GM18505 (cell line): ENCODE data around the gene GTPBP1.

Source experiments
- ATAC-seq: cut with Tn5 transposase; IDR thresholded peaks from one replicate; pipeline ENCODE4 v1.9.1; 2021; ENCODE audit not compliant: unreplicated experiment
- POLR2A ChIP-seq: IDR thresholded peaks from 4 replicates; pipeline ENCODE4 v1.6.1; 2011; ENCODE audit warnings: borderline replicate concordance; ENCODE audit not compliant: insufficient read depth, insufficient read length; ENCODE audit errors: extremely low read depth

The GTPBP1 gene

GRCh38 chr22:38696606-38697424 is 8.9 kb upstream of the GTPBP1 start:
- TF ChIP-seq POLR2A = no peak
- ATAC-seq = no peak

- ATAC-seq = no peak
- no peak for TF ChIP-seq POLR2A
Observed at GRCh38 chr22:38697425-38698089, 8.2 kb upstream of the GTPBP1 start.

GRCh38 chr22:38698407-38699094 is 7.2 kb upstream of the GTPBP1 start:
- no peak for TF ChIP-seq POLR2A
- ATAC-seq = no peak

- TF ChIP-seq POLR2A = no peak
- ATAC-seq = no peak
Observed at GRCh38 chr22:38699143-38699542, 6.6 kb upstream of the GTPBP1 start.

GRCh38 chr22:38699784-38700183 is 6.0 kb upstream of the GTPBP1 start:
- no peak for ATAC-seq
- TF ChIP-seq POLR2A = no peak

- no peak for ATAC-seq
- no peak for TF ChIP-seq POLR2A
Observed at GRCh38 chr22:38700270-38700788, 5.4 kb upstream of the GTPBP1 start.

GRCh38 chr22:38700789-38701628 is 4.7 kb upstream of the GTPBP1 start, which contains the start of gene JOSD1:
JOSD1 (minus strand) TSS chr22:38700943; CDS start chr22:38699987, 956 bp downstream.
- peak; percentile 86 for TF ChIP-seq POLR2A
- peak; percentile 38 for ATAC-seq

- peak; percentile 0 for ATAC-seq
- TF ChIP-seq POLR2A = no peak
Observed at GRCh38 chr22:38704654-38705234, 1.0 kb upstream of the GTPBP1 start.

GRCh38 chr22:38706101-38706900 is 557 bp downstream of the GTPBP1 start:
- ATAC-seq = no peak
- TF ChIP-seq POLR2A = no peak

- TF ChIP-seq POLR2A = no peak
Observed at GRCh38 chr22:38706901-38707195, 1.1 kb downstream of the GTPBP1 start.

GRCh38 chr22:38707346-38707745 is 1.6 kb downstream of the GTPBP1 start:
- TF ChIP-seq POLR2A = no peak
- no peak for ATAC-seq

More at GRCh38 chr22:38706901-38707195, 1.1 kb downstream of the GTPBP1 start:
- ATAC-seq = no peak

- ATAC-seq = no peak
- TF ChIP-seq POLR2A = no peak
Observed at GRCh38 chr22:38707984-38708383, 2.2 kb downstream of the GTPBP1 start.
